Measurements from ENCODE around the gene LAMC1.

The LAMC1 gene

GRCh38 chr1:183152180-183152579 is 129.0 kb downstream of the LAMC1 start:
- DNase-seq: no peak

- DNase-seq: no peak
Observed at GRCh38 chr1:183155939-183156338, 132.7 kb downstream of the LAMC1 start.

GRCh38 chr1:183159960-183160359 is 136.7 kb downstream of the LAMC1 start:
- no peak for DNase-seq

- no peak for DNase-seq
Observed at GRCh38 chr1:183161391-183161790, 138.2 kb downstream of the LAMC1 start.

GRCh38 chr1:183163316-183163715 is 140.1 kb downstream of the LAMC1 start:
- no peak for DNase-seq

- DNase-seq: no peak
Observed at GRCh38 chr1:183164340-183164739, 141.1 kb downstream of the LAMC1 start.

- no peak for DNase-seq
Observed at GRCh38 chr1:183164963-183165362, 141.7 kb downstream of the LAMC1 start.

- DNase-seq: no peak
Observed at GRCh38 chr1:183165456-183165855, 142.2 kb downstream of the LAMC1 start.

GRCh38 chr1:183166454-183166853 is 143.2 kb downstream of the LAMC1 start:
- no peak for DNase-seq

- DNase-seq: no peak
Observed at GRCh38 chr1:183167676-183168075, 144.5 kb downstream of the LAMC1 start.

GRCh38 chr1:183168308-183168707 is 145.1 kb downstream of the LAMC1 start:
- DNase-seq: no peak

- DNase-seq: no peak
Observed at GRCh38 chr1:183173828-183174227, 150.6 kb downstream of the LAMC1 start.

GRCh38 chr1:183175631-183176030 is 152.4 kb downstream of the LAMC1 start:
- DNase-seq: no peak

- DNase-seq: no peak
Observed at GRCh38 chr1:183178545-183178944, 155.3 kb downstream of the LAMC1 start.

GRCh38 chr1:183179033-183179432 is 155.8 kb downstream of the LAMC1 start:
- DNase-seq: no peak

- DNase-seq: no peak
Observed at GRCh38 chr1:183180218-183180617, 157.0 kb downstream of the LAMC1 start.

GRCh38 chr1:183180634-183181056 is 157.4 kb downstream of the LAMC1 start:
- DNase-seq: no peak

GRCh38 chr1:183185941-183186490 is 162.8 kb downstream of the LAMC1 start, which contains the start of gene LAMC2:
Gene LAMC2, plus strand, starts transcription at chr1:183186264. Its CDS starts 89 bp downstream, at chr1:183186353.
- no peak for DNase-seq

- DNase-seq: no peak
Observed at GRCh38 chr1:183186841-183187240, 163.6 kb downstream of the LAMC1 start.

GRCh38 chr1:183188240-183188639 is 165.0 kb downstream of the LAMC1 start:
- DNase-seq: no peak

GRCh38 chr1:183191833-183192232 is 168.6 kb downstream of the LAMC1 start:
- no peak for DNase-seq

GRCh38 chr1:183193963-183194525 is 170.8 kb downstream of the LAMC1 start:
- no peak for DNase-seq

- no peak for DNase-seq
Observed at GRCh38 chr1:183194527-183195141, 171.4 kb downstream of the LAMC1 start.

- no peak for DNase-seq
Observed at GRCh38 chr1:183195142-183195574, 171.9 kb downstream of the LAMC1 start.

Measured in hematopoietic multipotent progenitor cell treated with erythropoietin and hydrocortisone succinate and interleukin-3 and kit ligand, for 8 days (in vitro differentiated cells).